NCI-H146 treated with DMSO at 0.1 percent for 48 hours (cell line): Measurements from ENCODE around the gene SLC16A8.
"Not testable (repeated sequence)": the region's sequence is repeated elsewhere in the genome, so short reads cannot be mapped to it uniquely, and the experiment has no call there.

ENCODE experiments used
- DNase-seq: peaks from one replicate; lab custom pipeline; 2025; ENCODE audit not compliant: unreplicated experiment; lab: John Stamatoyannopoulos, UW

SLC16A8 gene

GRCh38 chr22:38088629-38089473, 4.9 kb upstream of the SLC16A8 start:
- no peak for DNase-seq

- no peak for DNase-seq
These were observed 3.9 kb upstream of the SLC16A8 start for GRCh38 chr22:38087855-38088254.

GRCh38 chr22:38086942-38087341, 3.0 kb upstream of the SLC16A8 start:
- no peak for DNase-seq

GRCh38 chr22:38086001-38086845, 2.2 kb upstream of the SLC16A8 start:
- no peak for DNase-seq

- no peak for DNase-seq
These were observed 1.5 kb upstream of the SLC16A8 start for GRCh38 chr22:38085501-38085900.

- no peak for DNase-seq
These were observed 1.1 kb upstream of the SLC16A8 start for GRCh38 chr22:38085056-38085455.

GRCh38 chr22:38082986-38083710, 836 bp downstream of the SLC16A8 start:
- no peak for DNase-seq

- no peak for DNase-seq
These were observed 1.8 kb downstream of the SLC16A8 start for GRCh38 chr22:38081941-38082828.

GRCh38 chr22:38081636-38081940, 2.4 kb downstream of the SLC16A8 start:
- no peak for DNase-seq

- DNase-seq = no peak
These were observed 2.9 kb downstream of the SLC16A8 start for GRCh38 chr22:38080850-38081635.

GRCh38 chr22:38080474-38080849, 3.5 kb downstream of the SLC16A8 start:
- no peak for DNase-seq

GRCh38 chr22:38079804-38080203, 4.2 kb downstream of the SLC16A8 start:
- no peak for DNase-seq

GRCh38 chr22:38079208-38079607, 4.8 kb downstream of the SLC16A8 start:
- DNase-seq = not testable (repeated sequence)

- DNase-seq = no peak
These were observed 5.7 kb downstream of the SLC16A8 start for GRCh38 chr22:38078046-38078840.

- no peak for DNase-seq
These were observed 6.4 kb downstream of the SLC16A8 start for GRCh38 chr22:38077595-38077994.

GRCh38 chr22:38077096-38077495, 6.9 kb downstream of the SLC16A8 start:
- no peak for DNase-seq

- DNase-seq = no peak
These were observed 8.0 kb downstream of the SLC16A8 start for GRCh38 chr22:38075961-38076360.

GRCh38 chr22:38075105-38075825, 8.7 kb downstream of the SLC16A8 start:
- no peak for DNase-seq
